IPS-15b (cell line): ENCODE results near the gene PPP1R12A.
"Not testable (repeated sequence)": the region's sequence is repeated elsewhere in the genome, so short reads cannot be mapped to it uniquely, and the experiment has no call there.

Experiments
- H3K27me3 ChIP-seq: one replicate; pipeline ENCODE4 v1.6.1; 2013; ENCODE audit warnings: low read length; ENCODE audit not compliant: control insufficient read depth, insufficient read depth
- H3K36me3 ChIP-seq: one replicate; pipeline ENCODE4 v1.6.1; 2013; ENCODE audit warnings: low read length; ENCODE audit not compliant: control insufficient read depth, insufficient read depth
- H3K4me1 ChIP-seq: one replicate; pipeline ENCODE4 v1.6.1; 2013; ENCODE audit warnings: mild to moderate bottlenecking, low read length; ENCODE audit not compliant: control insufficient read depth, insufficient read depth
- H3K4me3 ChIP-seq: one replicate; pipeline ENCODE4 v1.5.1; 2013; ENCODE audit warnings: low read depth, low read length
- H3K9ac ChIP-seq: one replicate; pipeline ENCODE4 v1.6.1; 2013; ENCODE audit warnings: low read depth, mild to moderate bottlenecking, low read length
- H3K9me3 ChIP-seq: one replicate; pipeline ENCODE4 v1.6.1; 2013; ENCODE audit warnings: mild to moderate bottlenecking, low read length; ENCODE audit not compliant: control insufficient read depth, insufficient read depth

The PPP1R12A gene

GRCh38 chr12:79956896-79957295 is 22.0 kb upstream of the PPP1R12A start:
- Histone ChIP-seq H3K9ac (no peak overlapping the region), H3K4me1 (no peaks in the 10 kb centered on the region), H3K27me3 (no peaks in the 10 kb centered on the region), H3K4me3 (no peak overlapping the region), H3K9me3 (no peaks in the 10 kb centered on the region), H3K36me3 (no peaks in the 10 kb centered on the region)

- Histone ChIP-seq H3K9me3 (no peaks in the 10 kb centered on the region), H3K4me1 (no peaks in the 10 kb centered on the region), H3K36me3 (no peaks in the 10 kb centered on the region), H3K27me3 (no peaks in the 10 kb centered on the region), H3K9ac (no peak overlapping the region), H3K4me3 (no peak overlapping the region)
These were observed 20.7 kb upstream of the PPP1R12A start for GRCh38 chr12:79955561-79955960.

- H3K4me3 ChIP-seq, result no peak overlapping the region
- H3K9me3 ChIP-seq, result no peaks in the 10 kb centered on the region
- no peaks in the 10 kb centered on the region for H3K4me1 ChIP-seq
- H3K9ac ChIP-seq, result no peak overlapping the region
- no peaks in the 10 kb centered on the region for H3K27me3 ChIP-seq
- no peaks in the 10 kb centered on the region for H3K36me3 ChIP-seq
These were observed 19.2 kb upstream of the PPP1R12A start for GRCh38 chr12:79954037-79954610.

GRCh38 chr12:79949098-79949497 is 14.2 kb upstream of the PPP1R12A start:
- H3K4me3 ChIP-seq, result no peak overlapping the region
- no peaks in the 10 kb centered on the region for H3K4me1 ChIP-seq

GRCh38 chr12:79945433-79945832 is 10.5 kb upstream of the PPP1R12A start:
- H3K9ac ChIP-seq, result no peak overlapping the region
- no peak overlapping the region for H3K4me3 ChIP-seq
- no peaks in the 10 kb centered on the region for H3K27me3 ChIP-seq
- no peaks in the 10 kb centered on the region for H3K4me1 ChIP-seq
- no peaks in the 10 kb centered on the region for H3K36me3 ChIP-seq
- H3K9me3 ChIP-seq, result no peaks in the 10 kb centered on the region

More at GRCh38 chr12:79949098-79949497, 14.2 kb upstream of the PPP1R12A start:
- no peaks in the 10 kb centered on the region for H3K27me3 ChIP-seq
- H3K9ac ChIP-seq, result no peak overlapping the region
- no peaks in the 10 kb centered on the region for H3K9me3 ChIP-seq
- no peaks in the 10 kb centered on the region for H3K36me3 ChIP-seq

GRCh38 chr12:79944565-79944964 is 9.7 kb upstream of the PPP1R12A start:
- Histone ChIP-seq H3K36me3 (no peaks in the 10 kb centered on the region), H3K4me1 (no peaks in the 10 kb centered on the region)

GRCh38 chr12:79942846-79943245 is 7.9 kb upstream of the PPP1R12A start:
- not testable (repeated sequence) for H3K36me3 ChIP-seq, H3K4me3 ChIP-seq, H3K9me3 ChIP-seq, H3K27me3 ChIP-seq, H3K9ac ChIP-seq, H3K4me1 ChIP-seq

More at GRCh38 chr12:79944565-79944964, 9.7 kb upstream of the PPP1R12A start:
- Histone ChIP-seq H3K4me3 (no peak overlapping the region), H3K9ac (no peak overlapping the region), H3K9me3 (no peaks in the 10 kb centered on the region), H3K27me3 (no peaks in the 10 kb centered on the region)

- Histone ChIP-seq H3K27me3 (no peaks in the 10 kb centered on the region), H3K36me3 (no peaks in the 10 kb centered on the region), H3K9ac (no peak overlapping the region), H3K9me3 (no peaks in the 10 kb centered on the region), H3K4me1 (no peaks in the 10 kb centered on the region), H3K4me3 (no peak overlapping the region)
These were observed 4.9 kb upstream of the PPP1R12A start for GRCh38 chr12:79939728-79940310.

- Histone ChIP-seq H3K27me3 (no peaks in the 10 kb centered on the region), H3K4me1 (no peaks in the 10 kb centered on the region), H3K4me3 (no peak overlapping the region), H3K36me3 (no peaks in the 10 kb centered on the region), H3K9me3 (no peaks in the 10 kb centered on the region), H3K9ac (no peak overlapping the region)
These were observed 3.9 kb upstream of the PPP1R12A start for GRCh38 chr12:79938843-79939242.

GRCh38 chr12:79936670-79937069 is 1.8 kb upstream of the PPP1R12A start:
- no peak overlapping the region for H3K9ac ChIP-seq

GRCh38 chr12:79935624-79936345 is 888 bp upstream of the PPP1R12A start:
- Histone ChIP-seq H3K9me3 (no peaks in the 10 kb centered on the region), H3K9ac (peak overlapping the region; percentile 88), H3K36me3 (no peaks in the 10 kb centered on the region), H3K4me3 (peak overlapping the region; percentile 98), H3K27me3 (no peaks in the 10 kb centered on the region), H3K4me1 (peaks cover 3% of the 10 kb centered on the region)

More at GRCh38 chr12:79936670-79937069, 1.8 kb upstream of the PPP1R12A start:
- Histone ChIP-seq H3K4me1 (peaks cover 3% of the 10 kb centered on the region), H3K9me3 (no peaks in the 10 kb centered on the region), H3K27me3 (no peaks in the 10 kb centered on the region), H3K4me3 (no peak overlapping the region), H3K36me3 (no peaks in the 10 kb centered on the region)
